Uterus (tissue), 2 donors: ENCODE data around the gene COPZ1.

Source experiments
- POLR2A ChIP-seq, 2 donors: fragments of 450-650 bp; IDR thresholded peaks; one replicate each; pipeline ENCODE4 v1.6.1; 2016; ENCODE audit warnings: antibody characterized with exemption in 2 of 2, mild to moderate bottlenecking in 1 of 2, moderate library complexity in 1 of 2
- TF ChIP-seq, protein P1 (sequence below), 4 experiments: fragments of 200-600 bp in 2 of 4; fragments of 450-650 bp in 2 of 4; sonication (generic) in 2 of 4; IDR thresholded peaks; one replicate each; pipeline ENCODE4 v1.5.1; 2016 to 2019; ENCODE audit warnings: antibody characterized with exemption in 4 of 4, mild to moderate bottlenecking in 2 of 4, moderate library complexity in 1 of 4

DNA sequence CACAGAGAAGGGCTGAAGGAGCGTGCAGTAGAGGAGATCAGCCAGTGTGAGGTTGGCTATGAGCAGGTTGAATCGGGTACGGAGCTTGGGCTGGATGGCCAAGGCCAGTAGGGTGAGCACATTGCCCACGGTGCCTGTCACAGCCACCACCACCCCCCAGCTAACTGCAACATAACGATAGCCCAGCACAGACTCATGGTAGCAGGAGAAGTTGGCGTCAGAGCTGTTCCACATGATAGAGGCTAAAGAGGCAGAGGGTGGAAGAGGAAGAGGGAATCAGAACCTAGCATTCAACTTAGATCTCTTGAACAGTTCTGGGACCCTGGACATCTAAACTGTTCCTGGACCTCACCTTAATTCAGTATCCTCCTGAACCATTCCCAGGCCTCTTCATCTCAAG is 38.7 kb downstream of the COPZ1 start:
- TF ChIP-seq, protein P1, sequence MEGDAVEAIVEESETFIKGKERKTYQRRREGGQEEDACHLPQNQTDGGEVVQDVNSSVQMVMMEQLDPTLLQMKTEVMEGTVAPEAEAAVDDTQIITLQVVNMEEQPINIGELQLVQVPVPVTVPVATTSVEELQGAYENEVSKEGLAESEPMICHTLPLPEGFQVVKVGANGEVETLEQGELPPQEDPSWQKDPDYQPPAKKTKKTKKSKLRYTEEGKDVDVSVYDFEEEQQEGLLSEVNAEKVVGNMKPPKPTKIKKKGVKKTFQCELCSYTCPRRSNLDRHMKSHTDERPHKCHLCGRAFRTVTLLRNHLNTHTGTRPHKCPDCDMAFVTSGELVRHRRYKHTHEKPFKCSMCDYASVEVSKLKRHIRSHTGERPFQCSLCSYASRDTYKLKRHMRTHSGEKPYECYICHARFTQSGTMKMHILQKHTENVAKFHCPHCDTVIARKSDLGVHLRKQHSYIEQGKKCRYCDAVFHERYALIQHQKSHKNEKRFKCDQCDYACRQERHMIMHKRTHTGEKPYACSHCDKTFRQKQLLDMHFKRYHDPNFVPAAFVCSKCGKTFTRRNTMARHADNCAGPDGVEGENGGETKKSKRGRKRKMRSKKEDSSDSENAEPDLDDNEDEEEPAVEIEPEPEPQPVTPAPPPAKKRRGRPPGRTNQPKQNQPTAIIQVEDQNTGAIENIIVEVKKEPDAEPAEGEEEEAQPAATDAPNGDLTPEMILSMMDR (IDR thresholded peaks at IDR 0.05) = no peak
- no peak for TF ChIP-seq POLR2A (IDR thresholded peaks at IDR 0.05)
